ENCODE results near the gene ZNF431. TPM values are rescaled to one million over a fixed set of nuclear protein-coding genes. Genes with fewer than 3 reads are reported as not detected.
"Not testable (repeated sequence)": the region's sequence is repeated elsewhere in the genome, so short reads cannot be mapped to it uniquely, and the experiment has no call there.

Gene ZNF431
- total RNA-seq, 1 donor from 2014 or later = 11.3 TPM

DNA sequence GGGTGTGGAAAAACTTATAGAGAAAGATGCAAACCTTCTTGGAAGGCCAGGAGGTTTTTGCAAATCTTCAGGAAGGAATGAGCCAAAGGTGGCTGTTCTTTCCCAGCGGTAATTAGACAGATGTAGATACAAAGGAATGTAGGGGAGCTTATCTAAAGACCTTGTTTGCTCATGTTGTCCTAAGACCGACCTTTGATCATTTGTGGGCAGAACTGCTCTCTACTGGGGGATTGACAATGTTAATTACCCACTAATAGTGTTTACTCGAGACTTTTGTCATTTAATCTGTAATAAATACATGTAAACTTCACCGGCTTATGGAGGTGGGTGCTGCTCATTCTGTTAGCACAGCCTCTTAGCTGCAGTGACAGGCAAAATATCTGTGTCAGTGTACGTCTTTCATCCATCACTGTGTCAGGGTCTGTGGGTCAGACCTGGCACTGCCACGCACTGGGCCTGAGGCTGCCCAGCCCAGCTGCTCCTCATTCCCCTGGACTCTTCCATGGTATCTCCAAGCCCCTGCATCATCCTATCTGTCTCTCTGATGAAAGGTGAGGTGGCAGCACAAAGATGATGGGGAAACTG, 68.3 kb downstream of the ZNF431 start:
- DNase-seq (ENCODE audit: extremely low spot score, unreplicated experiment) = no peak
- H3K36me3 Mint-ChIP-seq (ENCODE audit: unreplicated experiment) = no peaks in the 10 kb centered on the region
- no peak overlapping the region for H3K4me3 Mint-ChIP-seq (ENCODE audit: unreplicated experiment)
- TF ChIP-seq, protein P1, sequence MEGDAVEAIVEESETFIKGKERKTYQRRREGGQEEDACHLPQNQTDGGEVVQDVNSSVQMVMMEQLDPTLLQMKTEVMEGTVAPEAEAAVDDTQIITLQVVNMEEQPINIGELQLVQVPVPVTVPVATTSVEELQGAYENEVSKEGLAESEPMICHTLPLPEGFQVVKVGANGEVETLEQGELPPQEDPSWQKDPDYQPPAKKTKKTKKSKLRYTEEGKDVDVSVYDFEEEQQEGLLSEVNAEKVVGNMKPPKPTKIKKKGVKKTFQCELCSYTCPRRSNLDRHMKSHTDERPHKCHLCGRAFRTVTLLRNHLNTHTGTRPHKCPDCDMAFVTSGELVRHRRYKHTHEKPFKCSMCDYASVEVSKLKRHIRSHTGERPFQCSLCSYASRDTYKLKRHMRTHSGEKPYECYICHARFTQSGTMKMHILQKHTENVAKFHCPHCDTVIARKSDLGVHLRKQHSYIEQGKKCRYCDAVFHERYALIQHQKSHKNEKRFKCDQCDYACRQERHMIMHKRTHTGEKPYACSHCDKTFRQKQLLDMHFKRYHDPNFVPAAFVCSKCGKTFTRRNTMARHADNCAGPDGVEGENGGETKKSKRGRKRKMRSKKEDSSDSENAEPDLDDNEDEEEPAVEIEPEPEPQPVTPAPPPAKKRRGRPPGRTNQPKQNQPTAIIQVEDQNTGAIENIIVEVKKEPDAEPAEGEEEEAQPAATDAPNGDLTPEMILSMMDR (IDR thresholded peaks at IDR 0.05) = no peak
- H3K4me1 Mint-ChIP-seq (ENCODE audit: unreplicated experiment) = no peaks in the 10 kb centered on the region
- no peaks in the 10 kb centered on the region for H3K27me3 Mint-ChIP-seq (ENCODE audit: unreplicated experiment)
- peaks cover 13% of the 10 kb centered on the region for H3K9me3 Mint-ChIP-seq (ENCODE audit: unreplicated experiment)
- H3K27ac Mint-ChIP-seq (ENCODE audit: unreplicated experiment) = no peak overlapping the region

DNA sequence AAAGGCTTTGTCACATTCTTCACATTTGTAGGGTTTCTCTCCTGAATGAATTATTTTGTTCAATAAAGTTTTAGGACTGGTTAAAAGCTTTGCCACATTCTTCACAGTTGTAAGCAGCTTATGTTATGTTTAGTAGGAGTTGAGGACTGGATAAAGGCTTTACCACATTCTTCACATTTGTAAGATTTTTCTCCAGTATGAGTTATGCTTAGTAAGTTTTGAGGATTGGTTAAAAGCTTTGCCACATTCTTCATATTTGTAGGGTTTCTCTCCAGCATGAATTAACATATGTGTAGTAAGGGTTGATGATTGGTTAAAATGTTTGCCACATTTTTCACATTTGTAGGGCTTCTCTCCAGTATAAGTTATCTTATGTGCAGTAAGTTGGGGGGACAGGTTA, 79.9 kb downstream of the ZNF431 start:
- H3K4me3 Mint-ChIP-seq (ENCODE audit: unreplicated experiment) = no peak overlapping the region
- DNase-seq (ENCODE audit: extremely low spot score, unreplicated experiment) = no peak
- peaks cover 1% of the 10 kb centered on the region for H3K36me3 Mint-ChIP-seq (ENCODE audit: unreplicated experiment)
- H3K4me1 Mint-ChIP-seq (ENCODE audit: unreplicated experiment) = peaks cover 17% of the 10 kb centered on the region
- TF ChIP-seq, protein P1 (IDR thresholded peaks at IDR 0.05) = no peak
- H3K9me3 Mint-ChIP-seq (ENCODE audit: unreplicated experiment) = peaks cover 16% of the 10 kb centered on the region
- H3K27me3 Mint-ChIP-seq (ENCODE audit: unreplicated experiment) = no peaks in the 10 kb centered on the region
- H3K27ac Mint-ChIP-seq (ENCODE audit: unreplicated experiment) = peak overlapping the region; percentile 42

DNA sequence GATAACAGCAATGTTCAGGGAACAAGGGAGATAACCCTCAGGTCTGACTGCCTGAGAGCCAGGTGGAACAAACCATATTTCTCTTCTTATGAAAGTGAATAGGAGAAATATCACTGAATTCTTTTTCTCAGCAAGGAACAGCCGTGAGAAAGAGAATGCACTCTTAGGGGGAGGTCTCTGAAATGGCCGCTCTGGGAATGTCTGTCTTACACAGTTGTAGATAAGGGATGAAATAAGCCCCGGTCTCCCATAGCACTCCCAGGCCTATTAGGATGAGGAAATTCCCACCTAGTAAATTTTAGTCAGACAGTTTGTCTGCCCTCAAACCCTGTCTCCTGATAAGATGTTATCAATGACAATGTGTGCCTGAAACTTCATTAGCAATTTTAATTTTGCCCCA, 88.1 kb downstream of the ZNF431 start:
- not testable (repeated sequence) for H3K27me3 Mint-ChIP-seq (ENCODE audit: unreplicated experiment); H3K27ac Mint-ChIP-seq (ENCODE audit: unreplicated experiment); DNase-seq (ENCODE audit: extremely low spot score, unreplicated experiment); H3K36me3 Mint-ChIP-seq (ENCODE audit: unreplicated experiment); H3K4me1 Mint-ChIP-seq (ENCODE audit: unreplicated experiment); H3K4me3 Mint-ChIP-seq (ENCODE audit: unreplicated experiment)
- peaks cover 50% of the 10 kb centered on the region for H3K9me3 Mint-ChIP-seq (ENCODE audit: unreplicated experiment)

DNA sequence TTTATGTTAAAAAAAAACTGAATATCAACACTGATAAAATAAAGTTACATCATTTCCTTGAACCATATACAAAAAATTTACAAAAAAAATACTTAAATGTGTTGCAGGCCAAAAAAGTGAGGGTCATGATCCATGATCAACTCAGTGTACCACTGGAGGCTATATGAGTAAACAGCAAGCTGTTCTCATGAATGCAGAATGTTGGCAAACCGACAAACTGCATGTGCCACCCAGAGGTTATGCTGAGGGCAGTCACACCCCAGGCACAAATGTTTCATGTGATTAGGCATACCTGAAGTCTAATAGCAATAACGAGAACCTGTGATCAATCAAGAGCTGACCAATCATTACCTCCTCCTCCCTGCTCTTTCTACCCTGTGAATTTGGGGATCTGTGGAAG, 91.9 kb downstream of the ZNF431 start:
- H3K4me3 Mint-ChIP-seq (ENCODE audit: unreplicated experiment) = no peak overlapping the region
- peaks cover 48% of the 10 kb centered on the region for H3K9me3 Mint-ChIP-seq (ENCODE audit: unreplicated experiment)
- DNase-seq (ENCODE audit: extremely low spot score, unreplicated experiment) = no peak
- H3K27me3 Mint-ChIP-seq (ENCODE audit: unreplicated experiment) = no peaks in the 10 kb centered on the region
- TF ChIP-seq, protein P1 (IDR thresholded peaks at IDR 0.05) = no peak
- no peaks in the 10 kb centered on the region for H3K4me1 Mint-ChIP-seq (ENCODE audit: unreplicated experiment)
- peaks cover 4% of the 10 kb centered on the region for H3K36me3 Mint-ChIP-seq (ENCODE audit: unreplicated experiment)
- H3K27ac Mint-ChIP-seq (ENCODE audit: unreplicated experiment) = no peak overlapping the region

DNA sequence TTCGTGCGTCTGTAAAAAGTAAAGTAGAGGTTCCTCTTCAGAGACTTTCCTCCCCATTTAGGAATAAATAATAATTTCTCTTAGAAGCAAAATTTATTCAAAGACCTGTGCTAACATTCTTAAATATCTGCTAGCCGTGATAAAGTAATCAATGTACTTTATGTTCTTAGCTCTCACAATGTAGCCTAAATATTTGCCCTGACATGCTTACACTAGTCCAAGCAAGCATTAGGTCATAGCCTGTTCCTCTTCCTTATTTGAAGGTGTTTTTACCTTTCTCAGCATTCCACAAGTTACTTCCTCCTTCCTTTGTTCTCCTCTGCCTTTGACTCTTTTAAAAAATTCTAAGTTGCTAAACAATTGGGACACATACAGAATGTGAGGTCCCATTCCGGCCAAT, 94.9 kb downstream of the ZNF431 start:
- H3K27me3 Mint-ChIP-seq (ENCODE audit: unreplicated experiment); H3K4me3 Mint-ChIP-seq (ENCODE audit: unreplicated experiment); DNase-seq (ENCODE audit: extremely low spot score, unreplicated experiment); H3K36me3 Mint-ChIP-seq (ENCODE audit: unreplicated experiment); H3K27ac Mint-ChIP-seq (ENCODE audit: unreplicated experiment); H3K4me1 Mint-ChIP-seq (ENCODE audit: unreplicated experiment): not testable (repeated sequence)
- H3K9me3 Mint-ChIP-seq (ENCODE audit: unreplicated experiment) = peaks cover 32% of the 10 kb centered on the region

DNA sequence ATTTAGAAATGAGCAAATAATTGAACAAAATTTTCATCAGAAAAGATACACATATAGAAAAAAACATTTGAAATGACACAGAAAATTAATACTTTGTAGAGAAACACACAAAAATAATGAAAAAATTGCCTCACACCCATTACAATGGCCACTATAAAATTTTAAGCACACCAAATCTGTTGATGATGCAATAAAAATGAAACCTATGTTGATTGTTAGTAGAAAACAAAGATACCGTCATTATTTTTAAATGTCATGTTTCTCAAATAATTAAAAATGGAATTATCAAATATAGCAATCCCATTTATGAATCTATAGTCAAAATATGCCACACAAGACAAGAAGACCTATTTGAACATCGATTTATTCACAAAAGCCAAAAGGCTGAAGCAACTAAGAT, 96.8 kb downstream of the ZNF431 start:
- Mint-ChIP-seq H3K4me3 (ENCODE audit: unreplicated experiment) (no peak overlapping the region), H3K27ac (ENCODE audit: unreplicated experiment) (no peak overlapping the region), H3K9me3 (ENCODE audit: unreplicated experiment) (peaks cover 23% of the 10 kb centered on the region), H3K4me1 (ENCODE audit: unreplicated experiment) (no peaks in the 10 kb centered on the region), H3K27me3 (ENCODE audit: unreplicated experiment) (no peaks in the 10 kb centered on the region), H3K36me3 (ENCODE audit: unreplicated experiment) (no peaks in the 10 kb centered on the region)
- TF ChIP-seq, protein P1 (IDR thresholded peaks at IDR 0.05) = no peak
- DNase-seq (ENCODE audit: extremely low spot score, unreplicated experiment) = no peak

Other genes starting within 250 kb of the ZNF431 start
- 4.8 and 6.2 TPM in 2 replicates for gene ZNF85, start 218.8 kb upstream of the ZNF431 start, total RNA-seq
- gene ZNF430, start 121.4 kb upstream of the ZNF431 start, total RNA-seq = 13.3 and 14.9 TPM in 2 replicates
- gene ZNF714, start 59.8 kb upstream of the ZNF431 start, total RNA-seq = 7.5 and 7.9 TPM in 2 replicates
- gene ZNF708, start 187.4 kb downstream of the ZNF431 start, total RNA-seq = 12.3 and 12.8 TPM in 2 replicates
- 6.9 and 7.1 TPM in 2 replicates for gene ZNF738, start 217.0 kb downstream of the ZNF431 start, total RNA-seq

Measured in osteocyte (in vitro differentiated cells).